T-helper 17 cell (primary cell): Measurements from ENCODE around the gene TLR9. TPM values are rescaled to one million over a fixed set of nuclear protein-coding genes. Genes with fewer than 3 reads are reported as not detected.

Experiments used
- ATAC-seq: fragments of 150-1000 bp; cut with Tn5 transposase; 2 replicates; pipeline ENCODE4 v1.10.0; 2021; ENCODE audit warnings: mild to moderate bottlenecking, moderate library complexity
- DNase-seq, 3 donors: peaks; one replicate each; pipeline versions ENCODE4 v3.0.0 to v3.0.0-alpha.2; 2020 to 2021
- H3K9me3 ChIP-seq: one replicate; pipeline ENCODE4 v1.7.0; 2013; ENCODE audit warnings: low read length, mild to moderate bottlenecking; ENCODE audit not compliant: control insufficient read depth, poor library complexity, severe bottlenecking
- H3K27ac Mint-ChIP-seq: one replicate; pipeline ENCODE4 v1.8.0; 2022; ENCODE audit warnings: mild to moderate bottlenecking, moderate library complexity, mixed read lengths
- H3K27me3 Mint-ChIP-seq: one replicate; pipeline ENCODE4 v1.8.0; 2022; ENCODE audit warnings: mixed read lengths
- H3K36me3 Mint-ChIP-seq: one replicate; pipeline ENCODE4 v1.8.0; 2022; ENCODE audit warnings: low read depth, mixed read lengths
- H3K4me1 Mint-ChIP-seq: one replicate; pipeline ENCODE4 v1.8.0; 2022; ENCODE audit warnings: mild to moderate bottlenecking, mixed read lengths
- H3K4me3 Mint-ChIP-seq: one replicate; pipeline ENCODE4 v1.8.0; 2022; ENCODE audit warnings: mild to moderate bottlenecking, moderate library complexity, mixed read lengths
- total RNA-seq, 4 donors: library from RNA in 2 of 4; stranded (reverse) in 2 of 4; gene quantifications; one replicate each; pipeline ENCODE4 v1.2.3 and lab custom pipeline; 2022 to 2026

The TLR9 gene
- total RNA-seq, 2 donors from 2014 or later = 0.42 TPM; not detected in 1

DNA sequence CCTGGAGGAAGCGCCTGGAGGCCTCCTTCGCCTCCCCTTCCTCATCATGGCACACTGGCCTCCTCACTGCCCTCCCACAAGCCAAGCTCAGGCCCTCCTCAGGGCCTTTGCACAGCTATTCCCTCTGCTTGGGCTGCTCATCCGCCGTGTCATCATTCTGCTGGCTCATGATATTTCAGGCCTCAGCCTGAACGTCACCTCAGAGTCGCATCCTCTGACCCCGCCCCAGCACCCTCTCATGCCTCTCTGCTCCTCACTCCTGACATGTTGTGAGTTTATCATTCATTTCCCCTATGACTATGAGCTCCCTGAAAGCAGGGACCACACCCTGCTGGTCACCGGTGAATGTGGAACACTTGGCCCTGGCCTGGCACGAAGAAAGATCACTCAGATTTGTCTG lies 50.5 kb downstream of the TLR9 start:
- Mint-ChIP-seq H3K27ac (no peak overlapping the region), H3K27me3 (no peaks in the 10 kb centered on the region), H3K4me1 (peaks cover 13% of the 10 kb centered on the region), H3K36me3 (no peaks in the 10 kb centered on the region), H3K4me3 (no peak overlapping the region)
- DNase-seq = no peak
- ATAC-seq = peak; percentile 40
- no peaks in the 10 kb centered on the region for H3K9me3 ChIP-seq

DNA sequence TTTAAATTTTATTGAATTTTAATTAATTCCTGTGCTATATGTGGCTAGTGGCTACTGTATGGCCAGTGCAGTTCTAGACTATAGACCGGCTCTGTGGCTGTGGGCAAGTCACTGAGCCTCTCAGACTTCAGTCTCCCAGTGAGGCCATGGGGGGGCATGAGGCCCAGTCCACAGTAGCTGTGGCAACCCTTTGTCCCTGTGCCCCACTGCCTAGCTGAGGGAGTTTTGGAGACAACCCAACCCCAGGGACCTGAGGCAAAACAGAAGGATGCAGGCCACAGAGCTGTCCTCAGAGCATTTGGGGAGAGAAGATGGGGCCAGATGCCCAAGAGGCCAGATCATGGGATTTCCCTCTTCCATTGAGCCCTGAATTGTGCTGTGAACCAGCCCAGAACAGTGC lies 52.3 kb downstream of the TLR9 start:
- no peaks in the 10 kb centered on the region for H3K27me3 Mint-ChIP-seq
- no peaks in the 10 kb centered on the region for H3K36me3 Mint-ChIP-seq
- peaks cover 7% of the 10 kb centered on the region for H3K4me1 Mint-ChIP-seq
- no peak for DNase-seq
- H3K27ac Mint-ChIP-seq = no peak overlapping the region
- H3K4me3 Mint-ChIP-seq = no peak overlapping the region
- no peaks in the 10 kb centered on the region for H3K9me3 ChIP-seq
- ATAC-seq = no peak

DNA sequence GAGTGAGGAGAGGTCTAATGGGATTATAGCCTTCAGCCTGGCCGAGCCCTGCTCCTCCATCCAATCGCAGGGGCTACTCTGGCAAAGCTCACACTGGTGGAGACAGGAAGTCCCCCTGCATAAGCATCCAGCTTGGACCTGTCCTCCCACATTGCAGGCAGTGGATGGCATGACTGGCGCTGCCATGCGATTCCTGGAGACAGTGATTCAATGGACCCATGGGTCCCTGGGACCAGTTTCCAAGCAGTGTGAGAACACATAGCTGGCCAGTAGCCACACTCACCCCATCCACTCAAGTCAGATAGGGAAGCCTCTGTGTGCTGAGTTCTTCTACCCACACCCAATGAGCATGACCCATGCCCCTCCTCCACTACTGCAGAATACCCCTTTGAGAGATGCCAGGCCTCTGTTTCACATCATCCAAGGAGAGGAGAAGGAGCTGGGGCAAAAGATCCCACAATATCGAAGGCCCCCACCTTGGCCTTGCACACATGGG lies 53.1 kb downstream of the TLR9 start:
- H3K9me3 ChIP-seq = no peaks in the 10 kb centered on the region
- H3K36me3 Mint-ChIP-seq = no peaks in the 10 kb centered on the region
- ATAC-seq (no peak), DNase-seq (no peak)
- H3K27ac Mint-ChIP-seq = no peak overlapping the region
- no peak overlapping the region for H3K4me3 Mint-ChIP-seq
- H3K4me1 Mint-ChIP-seq = peaks cover 7% of the 10 kb centered on the region
- peaks cover 4% of the 10 kb centered on the region for H3K27me3 Mint-ChIP-seq

DNA sequence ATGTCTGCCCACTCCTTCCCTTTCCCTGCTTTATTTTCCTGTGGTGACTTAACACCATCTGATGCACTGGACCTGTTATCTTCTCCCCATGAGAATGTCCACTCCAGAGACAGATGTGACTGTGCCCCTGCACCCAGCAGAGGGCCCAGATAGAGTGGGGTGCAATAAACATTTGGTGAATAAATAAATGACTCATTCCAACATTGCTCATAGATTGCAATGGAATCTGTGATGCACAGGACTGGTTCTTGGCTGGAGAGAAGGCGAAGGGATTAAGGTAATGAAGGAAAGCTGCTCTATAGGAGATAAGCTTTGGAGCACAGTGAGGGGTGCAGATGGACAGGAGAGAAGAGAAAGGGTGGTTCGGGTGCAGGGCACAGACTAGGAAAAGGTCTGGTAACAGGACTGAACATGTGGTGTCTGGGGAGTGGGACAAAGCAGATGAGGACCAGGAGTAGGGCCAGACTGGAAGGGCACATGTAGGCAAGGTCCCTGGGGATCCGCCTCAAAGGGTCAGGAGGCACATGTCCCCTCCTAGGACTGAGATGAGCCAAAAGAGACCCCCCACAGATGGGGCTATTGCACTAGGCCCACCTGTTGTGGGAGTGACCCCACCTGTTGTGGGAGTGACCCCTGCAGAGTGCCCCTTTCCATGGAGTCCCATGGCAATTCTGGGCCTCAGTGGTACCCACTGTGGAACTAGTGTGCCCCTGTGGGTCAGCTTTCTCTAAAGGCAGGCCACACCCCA lies 53.8 kb downstream of the TLR9 start:
- no peak for ATAC-seq
- Mint-ChIP-seq H3K4me3 (no peak overlapping the region), H3K36me3 (no peaks in the 10 kb centered on the region), H3K4me1 (peaks cover 7% of the 10 kb centered on the region), H3K27ac (no peak overlapping the region), H3K27me3 (peaks cover 5% of the 10 kb centered on the region)
- H3K9me3 ChIP-seq = no peaks in the 10 kb centered on the region
- DNase-seq = no peak

Other genes starting within 250 kb of the TLR9 start
- gene ACY1, start 242.1 kb downstream of the TLR9 start, total RNA-seq = 1 to 10 TPM; 7.1 to 7.6 TPM
- gene RPL29, start 229.8 kb downstream of the TLR9 start, total RNA-seq = 1,000 to 10,000 TPM; 1,359 to 1,493 TPM
- 10 to 100 TPM; 15.8 to 18.6 TPM for gene DUSP7, start 169.1 kb downstream of the TLR9 start, total RNA-seq
- gene POC1A, start 71.2 kb downstream of the TLR9 start, total RNA-seq = 1 to 10 TPM in 1 of 2 donors, under 1 TPM in 1; 0.47 to 1.4 TPM
- gene ALAS1, start 27.5 kb downstream of the TLR9 start, total RNA-seq = 10 to 100 TPM; 14.4 to 15.6 TPM
- gene TWF2, start 13.5 kb upstream of the TLR9 start, total RNA-seq = 10 to 100 TPM; 44.8 to 48.2 TPM
- 10 to 100 TPM; 43.9 to 58.0 TPM for gene PPM1M, start 20.1 kb upstream of the TLR9 start, total RNA-seq
- gene WDR82, start 53.0 kb upstream of the TLR9 start, total RNA-seq = 100 to 1,000 TPM; 109 to 114 TPM
- 10 to 100 TPM; 30.6 to 42.2 TPM for gene GLYCTK, start 62.2 kb upstream of the TLR9 start, total RNA-seq
- 10 to 100 TPM; 50.3 to 58.5 TPM for gene DNAH1, start 90.7 kb upstream of the TLR9 start, total RNA-seq
- gene BAP1, start 184.4 kb upstream of the TLR9 start, total RNA-seq = 100 to 1,000 TPM; 107 to 114 TPM
- gene PHF7, start 185.0 kb upstream of the TLR9 start, total RNA-seq = 10 to 100 TPM; 11.1 to 13.0 TPM
- gene SEMA3G, start 219.5 kb upstream of the TLR9 start, total RNA-seq = 1 to 10 TPM; 1.5 to 2.3 TPM
- 1 to 10 TPM; 3.7 to 3.8 TPM for gene TNNC1, start 228.4 kb upstream of the TLR9 start, total RNA-seq
- 100 to 1,000 TPM; 121 to 146 TPM for gene NISCH, start 230.0 kb upstream of the TLR9 start, total RNA-seq